ENCODE results near the gene C1orf105.

DNA sequence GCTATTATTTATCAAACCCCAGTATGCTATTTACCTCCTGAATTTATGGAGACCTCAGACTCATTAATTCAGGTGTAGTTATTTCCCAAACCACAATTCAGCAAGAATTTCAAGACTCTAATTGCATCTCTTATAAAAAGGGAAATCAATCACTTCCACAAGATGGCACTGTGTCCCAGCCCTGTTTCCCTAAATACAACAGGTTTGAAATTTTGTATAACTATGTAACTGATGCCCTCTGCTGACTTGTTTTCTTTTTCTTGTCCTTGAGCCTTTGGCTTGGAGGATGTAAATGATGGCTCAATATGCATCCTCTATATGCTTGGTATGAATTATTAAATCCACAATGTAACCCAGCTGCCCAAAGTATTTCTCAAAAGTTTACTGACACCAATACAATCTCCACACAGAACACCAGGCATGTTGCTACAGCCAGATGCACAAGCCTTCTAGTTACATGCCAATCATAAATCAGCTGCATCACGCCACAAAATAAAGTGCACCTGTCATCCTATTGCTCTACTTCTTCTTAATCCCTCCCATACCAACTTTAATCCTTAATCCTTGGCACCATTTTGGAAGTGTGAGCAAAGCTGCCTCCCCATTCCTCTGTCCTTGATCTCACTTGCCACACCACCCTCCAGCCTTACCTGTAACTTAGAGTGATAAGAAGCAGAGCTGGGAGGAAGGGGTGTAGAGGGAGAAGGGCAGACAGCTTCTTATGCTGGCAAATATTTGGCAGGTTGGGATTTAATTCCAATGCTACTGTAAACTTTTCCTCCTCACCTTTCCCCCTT lies 9.0 kb downstream of the C1orf105 start:
- TF ChIP-seq REST (IDR thresholded peaks at IDR 0.05; ENCODE audit: low read depth, low read length) (no peak), SMC3 (IDR thresholded peaks at IDR 0.05; ENCODE audit: low read depth, low read length) (peak; percentile 70), RAD21 (IDR thresholded peaks at IDR 0.05; ENCODE audit: low read length) (peak; percentile 79), FOSL2 (IDR thresholded peaks at IDR 0.05; ENCODE audit: borderline replicate concordance, low read depth) (no peak), USF2 (IDR thresholded peaks at IDR 0.05; ENCODE audit: borderline replicate concordance, low read depth, low read length) (no peak), CTCF (IDR thresholded peaks at IDR 0.05) (peak; percentile 87), RFX5 (IDR thresholded peaks at IDR 0.05; ENCODE audit: low read length) (no peak)

Measured in SK-N-SH (cell line).